HepG2 (cell line): ENCODE measurements around the gene PCIF1. TPM values are rescaled to one million over a fixed set of nuclear protein-coding genes. Genes with fewer than 3 reads are reported as not detected.

Experiments used
- ATAC-seq: fragments of 200-7000 bp; cut with Tn5 transposase; 3 replicates; pipeline ENCODE4 v1.9.1; 2020; ENCODE audit warnings: mild to moderate bottlenecking, moderate library complexity
- BruUV-seq: library from RNA; stranded (reverse); fragments of 400-500 nt; replicated peaks from 2 replicates; lab custom pipeline; 2021; lab: Mats Ljungman, UMichigan
- CTCF ChIA-PET: fragments of 300-600 bp; formaldehyde crosslinking; extraction: SDS; loops from one replicate; lab custom pipeline; 2021; ENCODE audit warnings: low total read pairs, inconsistent platforms, low intra/inter-chr PET ratio; lab: Yijun Ruan, JAX
- POLR2A ChIA-PET: fragments of 350-600 bp; sonication (Branson Sonifier 250); formaldehyde crosslinking; loops from one replicate; lab custom pipeline; 2020; ENCODE audit warnings: antibody characterized with exemption, inconsistent platforms; lab: Yijun Ruan, JAX
- DNase-seq: peaks from one replicate; pipeline ENCODE4 v3.0.0-alpha.2; 2015; ENCODE audit warnings: low spot score
- FAIRE-seq: peaks from 3 replicates; lab custom pipeline; 2011; peaks lifted over from hg19 to GRCh38; lab: Jason Lieb, UNC
- H2AFZ ChIP-seq: one replicate; pipeline ENCODE4 v1.6.1; 2011; ENCODE audit warnings: low read length, inconsistent platforms
- H3K27ac ChIP-seq: fragments of 300-600 bp; 3 replicates; pipeline ENCODE4 v1.8.0; 2011; ENCODE audit warnings: mixed run types, mild to moderate bottlenecking, mixed read lengths, low read length, inconsistent platforms; ENCODE audit not compliant: insufficient read depth; ENCODE audit errors: extremely low read length
- H3K27me3 ChIP-seq, 2 experiments: fragments of 200-600 bp in 1 of 2; 2 replicates in 1 of 2; 3 replicates in 1 of 2; pipeline versions ENCODE4 v1.6.0 to v1.8.0; 2011; ENCODE audit warnings: low read length in 2 of 2, mild to moderate bottlenecking in 2 of 2, moderate library complexity in 2 of 2, inconsistent platforms in 1 of 2; ENCODE audit not compliant: insufficient read depth in 2 of 2, control insufficient read depth in 1 of 2
- H3K36me3 ChIP-seq, 2 experiments: fragments of 200-600 bp in 1 of 2; replicated peaks in 1 of 2; 2 replicates in 1 of 2; 3 replicates in 1 of 2; pipeline versions ENCODE4 v1.5.1 to v1.8.0; 2011; ENCODE audit warnings: low read length in 2 of 2, inconsistent platforms in 1 of 2; ENCODE audit not compliant: insufficient read depth in 2 of 2, control insufficient read depth in 1 of 2
- H3K4me1 ChIP-seq: 2 replicates; pipeline ENCODE4 v1.5.1; 2012; ENCODE audit warnings: low read length, inconsistent platforms; ENCODE audit not compliant: insufficient read depth
- H3K4me2 ChIP-seq: 2 replicates; pipeline ENCODE4 v1.6.0; 2011; ENCODE audit warnings: low read depth, low read length, inconsistent platforms
- H3K4me3 ChIP-seq, 3 experiments: fragments of 200-600 bp in 1 of 3; sonication (generic), shearing (Covaris generic) in 1 of 3; replicated peaks in 1 of 3; 2 replicates each; pipeline ENCODE4 v1.5.1; 2011 to 2016; ENCODE audit warnings: low read length in 3 of 3, inconsistent platforms in 2 of 3, low read depth in 2 of 3, mild to moderate bottlenecking in 2 of 3, control low read depth in 1 of 3, mixed read lengths in 1 of 3; ENCODE audit not compliant: insufficient read depth in 1 of 3
- H3K79me2 ChIP-seq: one replicate; pipeline ENCODE4 v1.6.1; 2011; ENCODE audit warnings: low read length, inconsistent platforms; ENCODE audit not compliant: insufficient read depth
- H3K9ac ChIP-seq: 2 replicates; pipeline ENCODE4 v1.6.0; 2011; ENCODE audit warnings: mild to moderate bottlenecking, low read depth, low read length, inconsistent platforms; ENCODE audit not compliant: insufficient read depth
- H3K9me3 ChIP-seq: 2 replicates; pipeline ENCODE4 v1.5.1; 2012; ENCODE audit warnings: mild to moderate bottlenecking, low read length
- H4K20me1 ChIP-seq: 2 replicates; pipeline ENCODE4 v1.6.0; 2011; ENCODE audit warnings: inconsistent platforms, mild to moderate bottlenecking, low read length, moderate library complexity; ENCODE audit not compliant: insufficient read depth
- CEBPB ChIP-seq: IDR thresholded peaks from 2 replicates; pipeline ENCODE4 v1.6.1; 2011; ENCODE audit warnings: low read depth, low read length, improper control_type of control experiment, borderline replicate concordance
- GATAD1 ChIP-seq: IDR thresholded peaks from 2 replicates; pipeline ENCODE4 v1.6.1; 2016; ENCODE audit warnings: missing genetic modification reagents, missing compliant biosample characterization
- GPN1 ChIP-seq: sonication (generic); formaldehyde crosslinking; IDR thresholded peaks from 2 replicates; pipeline ENCODE4 v1.5.1; 2020; ENCODE audit warnings: missing genetic modification reagents, borderline replicate concordance
- MTERF4 ChIP-seq: sonication (generic); formaldehyde crosslinking; IDR thresholded peaks from 2 replicates; pipeline ENCODE4 v1.8.0; 2023; ENCODE audit warnings: mild to moderate bottlenecking, missing genetic modification reagents
- NFIC ChIP-seq: IDR thresholded peaks from 2 replicates; pipeline ENCODE4 v1.6.1; 2012; ENCODE audit warnings: mild to moderate bottlenecking, low read length, inconsistent platforms
- NFRKB ChIP-seq: fragments of 450-650 bp; IDR thresholded peaks from 2 replicates; pipeline ENCODE4 v1.6.1; 2017
- PBX2 ChIP-seq: IDR thresholded peaks from 2 replicates; pipeline ENCODE4 v1.6.1; 2016; ENCODE audit warnings: control low read depth
- RARG ChIP-seq: sonication (generic); formaldehyde crosslinking; IDR thresholded peaks from 2 replicates; pipeline ENCODE4 v1.4.0; 2020; ENCODE audit warnings: low read depth, mild to moderate bottlenecking, missing genetic modification reagents
- SP5 ChIP-seq: IDR thresholded peaks from 2 replicates; pipeline ENCODE4 v1.6.1; 2016; ENCODE audit warnings: low read depth, borderline replicate concordance
- USF2 ChIP-seq, 2 experiments: sonication (generic) in 1 of 2; formaldehyde crosslinking in 1 of 2; IDR thresholded peaks; 2 replicates each; pipeline versions ENCODE4 v1.5.1 to v1.6.1; 2011 to 2020; ENCODE audit warnings: borderline replicate concordance in 1 of 2, low read depth in 1 of 2, low read length in 1 of 2, mild to moderate bottlenecking in 1 of 2, missing genetic modification reagents in 1 of 2, moderate library complexity in 1 of 2
- YEATS4 ChIP-seq: sonication (generic); formaldehyde crosslinking; IDR thresholded peaks from 2 replicates; pipeline ENCODE4 v1.4.0; 2020; ENCODE audit warnings: missing genetic modification reagents, borderline replicate concordance
- ZBTB42 ChIP-seq: sonication (generic); formaldehyde crosslinking; IDR thresholded peaks from 2 replicates; pipeline ENCODE4 v1.5.0; 2020; ENCODE audit warnings: mild to moderate bottlenecking, missing genetic modification reagents
- ZMYM2 ChIP-seq: sonication (generic); formaldehyde crosslinking; IDR thresholded peaks from 2 replicates; pipeline ENCODE4 v1.8.0; 2022; ENCODE audit warnings: mild to moderate bottlenecking, missing genetic modification reagents
- ZNF143 ChIP-seq: sonication (generic); formaldehyde crosslinking; IDR thresholded peaks from 2 replicates; pipeline ENCODE4 v1.4.0; 2020; ENCODE audit warnings: missing genetic modification reagents
- ZNF615 ChIP-seq: sonication (generic); formaldehyde crosslinking; IDR thresholded peaks from 2 replicates; pipeline ENCODE4 v1.5.0; 2020; ENCODE audit warnings: mild to moderate bottlenecking, missing genetic modification reagents, borderline replicate concordance
- ZNF740 ChIP-seq: sonication (generic); formaldehyde crosslinking; IDR thresholded peaks from 2 replicates; pipeline ENCODE4 v1.4.0; 2020; ENCODE audit warnings: missing genetic modification reagents
- WGBS: methylation state at CpG from one replicate; pipeline ENCODE4 v1.1.6; 2017; ENCODE audit warnings: low lambda C conversion rate; 5-methylcytosine and 5-hydroxymethylcytosine counted together
- in situ Hi-C: cut with HindIII; loops from 2 replicates; pipeline ENCODE4 v1.10.0; 2017; ENCODE audit warnings: low pct_unique_long_range_greater_than_20kb; ENCODE audit not compliant: extremely low pct_ligation_motif_present
- intact Hi-C: fragments of 100-400 bp; cut with micrococcal nuclease; formaldehyde crosslinking; loops from one replicate; pipeline ENCODE4 v1.10.0; 2022; ENCODE audit not compliant: unreplicated experiment
- polyA plus RNA-seq, 8 experiments: library from polyadenylated mRNA; depleted of rRNA in 3 of 8; stranded (reverse) in 7 of 8; unstranded in 1 of 8; fragments of >200 nt; fragmentation: Illumina TruSeq in 4 of 8; extraction: Trizol in 4 of 8; gene quantifications; 2 replicates each; pipeline versions ENCODE4 v1.2.1 to v1.2.3, GENCODE V29; 2011 to 2016; ENCODE audit warnings: low read depth in 4 of 8, missing spikeins in 1 of 8, mixed read lengths in 1 of 8; ENCODE audit not compliant: insufficient read depth in 1 of 8
- total RNA-seq, 5 experiments: library from RNA; depleted of rRNA; stranded (reverse); fragments of >200 nt; fragmentation: Illumina TruSeq; extraction: Trizol; gene quantifications; 2 replicates each; pipeline ENCODE4 v1.2.3, GENCODE V29; 2016; ENCODE audit warnings: low read depth in 1 of 5

Gene PCIF1
- total and polyA plus RNA-seq, 2 of the 13 experiments (the other 11 are each of a cell fraction or from before 2014, with no cell fraction given) = 20.9 to 24.4 TPM

GRCh38 chr20:45888681-45889080 lies 45.8 kb upstream of the PCIF1 start (continued):
- TF ChIP-seq MTERF4 = no peak
- TF ChIP-seq ZMYM2 (CRISPR knock-in tag) = no peak
- TF ChIP-seq PBX2 (CRISPR knock-in tag) = no peak
- no peak for TF ChIP-seq ZNF615 (CRISPR knock-in tag)
- no peak for TF ChIP-seq ZNF143 (CRISPR knock-in tag)

GRCh38 chr20:45890077-45890984 lies 44.2 kb upstream of the PCIF1 start:
- FAIRE-seq = peak; percentile 78
- no peak for TF ChIP-seq NFIC
- peak; percentile 66; the same call in 1 of the 2 replicates for TF ChIP-seq YEATS4 (CRISPR knock-in tag)
- peak; percentile 30; the same call in 1 of the 2 replicates for TF ChIP-seq SP5 (CRISPR knock-in tag)
- no peak for TF ChIP-seq NFRKB
- no peak for TF ChIP-seq CEBPB
- no peak for TF ChIP-seq ZNF740 (CRISPR knock-in tag)
- peak; percentile 82 for TF ChIP-seq GATAD1 (CRISPR knock-in tag)
- peak; percentile 13; the same call in 1 of the 2 replicates for TF ChIP-seq GPN1 (CRISPR knock-in tag)
- no peak; the same call in 1 of the 2 replicates for TF ChIP-seq RARG (CRISPR knock-in tag)
- peak; percentile 85; the same call in 1 of the 2 replicates for TF ChIP-seq ZBTB42 (CRISPR knock-in tag)
- no peak for TF ChIP-seq USF2 (IDR thresholded peaks at IDR 0.05; ENCODE audit: low read depth, low read length)
- no peak for TF ChIP-seq USF2 (CRISPR knock-in tag; IDR thresholded peaks at IDR 0.05; ENCODE audit: borderline replicate concordance)

More at GRCh38 chr20:45890077-45890984, 44.2 kb upstream of the PCIF1 start:
- H3K36me3 ChIP-seq = peaks cover 26 to 47% of the 10 kb centered on the region in 2 experiments
- H3K4me1 ChIP-seq = peaks cover 45% of the 10 kb centered on the region
- 42% methylated on average over 60 of the region's 79 CpGs for WGBS
- in situ Hi-C loops (loop anchor here (5.0 kb wide), 2 partner anchors 42 to 72 kb away; partner anchors contain the start of gene PCIF1), intact Hi-C loops (loop anchor here (1.0 to 2.0 kb wide), 6 partner anchors 34 to 73 kb away; partner anchors contain the start of genes ACOT8, PCIF1, SNX21 and ZSWIM3)
- H3K4me2 ChIP-seq = peak overlapping the region; percentile 85
- peak overlapping the region; percentile 87 for H3K9ac ChIP-seq
- H3K9me3 ChIP-seq = no peaks in the 10 kb centered on the region
- ATAC-seq (peak; percentile 87), DNase-seq (peak; percentile 92)
- CTCF ChIA-PET = interaction anchor here (1.2 to 2.6 kb wide), 5 partner anchors 43 to 91 kb away, joined by 3 to 19 read pairs (median 3); partner anchors contain the start of gene ZNF335
- H2AFZ ChIP-seq = no peak overlapping the region
- peak overlapping the region; percentile 86 to 98 (median 96) for H3K4me3 ChIP-seq
- no peaks in the 10 kb centered on the region for H3K27me3 ChIP-seq
- TSS peak; percentile 70 for BruUV-seq
- POLR2A ChIA-PET = interaction anchor here (0.7 to 8.1 kb wide), 28 partner anchors 9 to 98 kb away, joined by 3 to 164 read pairs (median 8); partner anchors contain the start of genes ACOT8, DNTTIP1, PCIF1 and PLTP
- H3K27ac ChIP-seq = peak overlapping the region; percentile 87
- H3K79me2 ChIP-seq = peaks cover 32% of the 10 kb centered on the region
- no peaks in the 10 kb centered on the region for H4K20me1 ChIP-seq
